ENCODE measurements around the gene AIM2. TPM values are rescaled to one million over a fixed set of nuclear protein-coding genes. Genes with fewer than 3 reads are reported as not detected.

Gene AIM2
- total and polyA plus RNA-seq, 2 of the 13 experiments (the other 11 are each of a cell fraction or from before 2014, with no cell fraction given) = not detected

GRCh38 chr1:159098596-159098995 lies 22.0 kb upstream of the AIM2 start (continued):
- TF ChIP-seq SYNCRIP (IDR thresholded peaks at IDR 0.05; ENCODE audit: insufficient read depth, low read depth, low read length) (no peak), FOXP4 (CRISPR knock-in tag; IDR thresholded peaks at IDR 0.05) (no peak), ATRX (CRISPR knock-in tag; IDR thresholded peaks at IDR 0.05; ENCODE audit: borderline replicate concordance) (no peak)

GRCh38 chr1:159092036-159092760 lies 15.6 kb upstream of the AIM2 start:
- H3K9ac ChIP-seq (ENCODE audit: insufficient read depth, low read depth, low read length) = no peak overlapping the region
- DNase-seq (ENCODE audit: low spot score) (no peak), ATAC-seq (no peak), FAIRE-seq (no peak)
- H3K4me3 ChIP-seq (replicated peaks in 1 of 3; ENCODE audit: insufficient read depth in 1 of 3, low read depth in 2 of 3, low read length in 3 of 3) = no peak overlapping the region
- H2AFZ ChIP-seq (ENCODE audit: low read length) = no peak overlapping the region
- intact Hi-C loops (cut with micrococcal nuclease; ENCODE audit: unreplicated experiment) = no loop called here
- H3K27me3 ChIP-seq (ENCODE audit: control insufficient read depth in 1 of 2, insufficient read depth in 2 of 2, low read length in 2 of 2) = no peaks in the 10 kb centered on the region
- no peaks in the 10 kb centered on the region for H4K20me1 ChIP-seq (ENCODE audit: insufficient read depth, low read length)
- H3K27ac ChIP-seq (ENCODE audit: extremely low read length, insufficient read depth, low read length) = no peak overlapping the region
- no peaks in the 10 kb centered on the region for H3K9me3 ChIP-seq (ENCODE audit: low read length)
- ChIA-PET POLR2A (no interaction called here), CTCF (ENCODE audit: low intra/inter-chr PET ratio, low total read pairs) (no interaction called here)
- H3K4me1 ChIP-seq (ENCODE audit: insufficient read depth, low read length) = no peaks in the 10 kb centered on the region
- no peaks in the 10 kb centered on the region for H3K79me2 ChIP-seq (ENCODE audit: insufficient read depth, low read length)
- H3K4me2 ChIP-seq (ENCODE audit: low read depth, low read length) = no peak overlapping the region
- no peaks in the 10 kb centered on the region for H3K36me3 ChIP-seq (replicated peaks in 1 of 2; ENCODE audit: control insufficient read depth in 1 of 2, insufficient read depth in 2 of 2, low read length in 2 of 2)
- WGBS (ENCODE audit: low lambda C conversion rate) = 22% methylated on average over 3 of the region's 3 CpGs
- BruUV-seq (replicated peaks) = no TSS peak
- in situ Hi-C loops (cut with HindIII; ENCODE audit: extremely low pct_ligation_motif_present, low pct_unique_long_range_greater_than_20kb) = no loop called here
- no peak for TF ChIP-seq ARHGAP35 (CRISPR knock-in tag; IDR thresholded peaks at IDR 0.05; ENCODE audit: borderline replicate concordance)
- TF ChIP-seq RFXAP (CRISPR knock-in tag; IDR thresholded peaks at IDR 0.05; ENCODE audit: borderline replicate concordance) = no peak
- TF ChIP-seq, protein P1, sequence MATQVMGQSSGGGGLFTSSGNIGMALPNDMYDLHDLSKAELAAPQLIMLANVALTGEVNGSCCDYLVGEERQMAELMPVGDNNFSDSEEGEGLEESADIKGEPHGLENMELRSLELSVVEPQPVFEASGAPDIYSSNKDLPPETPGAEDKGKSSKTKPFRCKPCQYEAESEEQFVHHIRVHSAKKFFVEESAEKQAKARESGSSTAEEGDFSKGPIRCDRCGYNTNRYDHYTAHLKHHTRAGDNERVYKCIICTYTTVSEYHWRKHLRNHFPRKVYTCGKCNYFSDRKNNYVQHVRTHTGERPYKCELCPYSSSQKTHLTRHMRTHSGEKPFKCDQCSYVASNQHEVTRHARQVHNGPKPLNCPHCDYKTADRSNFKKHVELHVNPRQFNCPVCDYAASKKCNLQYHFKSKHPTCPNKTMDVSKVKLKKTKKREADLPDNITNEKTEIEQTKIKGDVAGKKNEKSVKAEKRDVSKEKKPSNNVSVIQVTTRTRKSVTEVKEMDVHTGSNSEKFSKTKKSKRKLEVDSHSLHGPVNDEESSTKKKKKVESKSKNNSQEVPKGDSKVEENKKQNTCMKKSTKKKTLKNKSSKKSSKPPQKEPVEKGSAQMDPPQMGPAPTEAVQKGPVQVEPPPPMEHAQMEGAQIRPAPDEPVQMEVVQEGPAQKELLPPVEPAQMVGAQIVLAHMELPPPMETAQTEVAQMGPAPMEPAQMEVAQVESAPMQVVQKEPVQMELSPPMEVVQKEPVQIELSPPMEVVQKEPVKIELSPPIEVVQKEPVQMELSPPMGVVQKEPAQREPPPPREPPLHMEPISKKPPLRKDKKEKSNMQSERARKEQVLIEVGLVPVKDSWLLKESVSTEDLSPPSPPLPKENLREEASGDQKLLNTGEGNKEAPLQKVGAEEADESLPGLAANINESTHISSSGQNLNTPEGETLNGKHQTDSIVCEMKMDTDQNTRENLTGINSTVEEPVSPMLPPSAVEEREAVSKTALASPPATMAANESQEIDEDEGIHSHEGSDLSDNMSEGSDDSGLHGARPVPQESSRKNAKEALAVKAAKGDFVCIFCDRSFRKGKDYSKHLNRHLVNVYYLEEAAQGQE (IDR thresholded peaks at IDR 0.05; ENCODE audit: borderline replicate concordance in 1 of 2, low read depth in 1 of 2, low read length in 2 of 2) = no peak
- TF ChIP-seq ZNF841 (CRISPR knock-in tag; IDR thresholded peaks at IDR 0.05; ENCODE audit: borderline replicate concordance) = no peak
- TF ChIP-seq FOXO1 (CRISPR knock-in tag; IDR thresholded peaks at IDR 0.05) = no peak
- TF ChIP-seq, protein P2, sequence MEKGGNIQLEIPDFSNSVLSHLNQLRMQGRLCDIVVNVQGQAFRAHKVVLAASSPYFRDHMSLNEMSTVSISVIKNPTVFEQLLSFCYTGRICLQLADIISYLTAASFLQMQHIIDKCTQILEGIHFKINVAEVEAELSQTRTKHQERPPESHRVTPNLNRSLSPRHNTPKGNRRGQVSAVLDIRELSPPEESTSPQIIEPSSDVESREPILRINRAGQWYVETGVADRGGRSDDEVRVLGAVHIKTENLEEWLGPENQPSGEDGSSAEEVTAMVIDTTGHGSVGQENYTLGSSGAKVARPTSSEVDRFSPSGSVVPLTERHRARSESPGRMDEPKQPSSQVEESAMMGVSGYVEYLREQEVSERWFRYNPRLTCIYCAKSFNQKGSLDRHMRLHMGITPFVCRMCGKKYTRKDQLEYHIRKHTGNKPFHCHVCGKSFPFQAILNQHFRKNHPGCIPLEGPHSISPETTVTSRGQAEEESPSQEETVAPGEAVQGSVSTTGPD (CRISPR knock-in tag; IDR thresholded peaks at IDR 0.05) = no peak
- no peak for TF ChIP-seq HNRNPL (IDR thresholded peaks at IDR 0.05; ENCODE audit: low read depth, low read length)
- no peak for TF ChIP-seq ZNF607 (CRISPR knock-in tag; IDR thresholded peaks at IDR 0.05; ENCODE audit: borderline replicate concordance)
- TF ChIP-seq ZNF331 (CRISPR knock-in tag; IDR thresholded peaks at IDR 0.05) = no peak
- TF ChIP-seq ZNF570 (CRISPR knock-in tag; IDR thresholded peaks at IDR 0.05; ENCODE audit: borderline replicate concordance) = no peak
- TF ChIP-seq AKAP8 (CRISPR knock-in tag; IDR thresholded peaks at IDR 0.05) = no peak
- TF ChIP-seq ZNF317 (CRISPR knock-in tag; IDR thresholded peaks at IDR 0.05) = no peak
